HG02798 (cell line): ENCODE data around the gene VWF.
"Not testable (repeated sequence)": the region's sequence is repeated elsewhere in the genome, so short reads cannot be mapped to it uniquely, and the experiment has no call there.

ENCODE experiments used
- ATAC-seq: cut with Tn5 transposase; IDR thresholded peaks from one replicate; pipeline ENCODE4 v1.9.1; 2021; ENCODE audit warnings: mild to moderate bottlenecking; ENCODE audit not compliant: unreplicated experiment, poor library complexity

The VWF gene

DNA sequence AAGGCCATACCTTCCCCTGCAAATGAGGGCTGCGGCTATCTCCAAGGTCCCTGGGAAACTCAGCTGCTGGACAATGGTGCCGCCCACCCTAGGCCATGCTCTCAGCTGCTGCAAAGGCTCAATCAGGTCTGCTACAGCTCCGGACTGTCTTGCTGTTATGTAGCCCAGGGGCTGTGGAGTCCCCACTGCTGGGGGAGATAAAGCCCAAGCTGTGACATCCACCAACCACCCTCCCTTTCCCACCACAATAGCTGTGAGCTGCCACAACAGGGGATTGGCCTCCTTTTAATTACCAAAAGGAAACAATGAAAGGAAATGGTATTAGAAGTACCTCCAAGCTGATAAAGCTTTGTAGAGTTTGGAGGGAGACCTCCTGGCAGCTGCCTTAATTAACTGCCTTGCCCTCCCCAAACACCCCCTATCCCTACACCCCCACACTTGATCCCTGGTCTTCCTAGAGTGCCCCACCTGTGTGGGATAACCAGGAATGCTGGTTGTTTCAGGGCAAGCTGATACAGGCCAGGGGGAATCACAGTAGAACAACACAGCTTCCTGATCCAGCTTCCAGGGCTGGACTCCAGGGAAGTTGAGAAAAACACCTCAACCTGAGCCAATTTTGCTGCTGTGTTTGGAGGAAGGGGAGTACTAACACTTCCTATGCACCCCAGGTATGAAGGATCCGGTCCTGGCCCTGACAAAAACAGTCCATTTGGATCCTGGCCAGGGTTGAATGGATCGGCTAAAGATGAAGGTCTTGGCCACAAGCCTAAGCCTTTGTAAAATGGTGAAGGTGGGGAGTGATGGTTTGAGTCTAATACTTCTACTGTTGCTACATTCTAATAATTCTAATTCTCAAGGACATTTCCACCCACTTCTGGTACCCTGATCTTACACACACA, at the start of gene VWF:
VWF (minus strand) TSS at position 260 of the 899 bp plus-strand sequence. CDS start 1,474 bp downstream, outside the sequence.
- no peak for ATAC-seq

DNA sequence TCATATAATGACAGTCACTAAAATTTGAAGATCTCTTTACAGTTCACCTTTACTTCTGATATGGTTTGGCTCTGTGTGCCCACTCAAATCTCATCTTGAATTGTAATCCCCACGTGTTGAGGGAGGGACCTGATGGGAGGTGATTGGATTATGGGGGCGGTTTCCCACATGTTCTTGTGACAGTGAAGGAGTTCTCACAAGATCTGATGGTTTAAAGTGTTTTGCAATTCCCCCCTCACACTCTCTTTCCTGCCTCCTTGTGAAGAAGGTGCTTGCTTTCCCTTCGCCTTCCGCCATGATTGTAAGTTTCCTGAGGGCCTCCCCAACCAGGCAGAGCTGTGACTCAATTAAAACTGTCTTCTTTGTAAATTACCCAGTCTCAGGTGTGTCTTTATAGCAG, 48.4 kb upstream of the VWF start:
- no peak for ATAC-seq

DNA sequence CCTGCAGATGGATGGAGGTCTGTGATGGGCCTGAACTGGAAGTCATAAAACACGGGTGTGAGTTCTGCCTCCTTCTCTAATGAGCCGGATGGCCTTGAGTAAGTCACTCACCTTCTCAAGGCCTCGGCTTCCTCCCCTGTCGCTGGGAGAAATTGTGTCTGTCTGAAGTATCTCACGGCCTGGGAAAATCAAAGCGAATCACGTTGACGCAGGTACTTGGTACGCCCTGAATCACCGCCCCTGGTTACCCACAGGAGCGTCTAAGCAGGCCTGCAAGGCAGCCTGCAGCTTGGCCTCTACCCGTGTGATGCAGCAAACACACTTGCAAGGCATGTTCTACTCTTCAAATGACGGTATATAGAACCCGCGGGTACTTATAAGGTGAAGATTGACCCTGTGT, 47.6 kb upstream of the VWF start:
- no peak for ATAC-seq

DNA sequence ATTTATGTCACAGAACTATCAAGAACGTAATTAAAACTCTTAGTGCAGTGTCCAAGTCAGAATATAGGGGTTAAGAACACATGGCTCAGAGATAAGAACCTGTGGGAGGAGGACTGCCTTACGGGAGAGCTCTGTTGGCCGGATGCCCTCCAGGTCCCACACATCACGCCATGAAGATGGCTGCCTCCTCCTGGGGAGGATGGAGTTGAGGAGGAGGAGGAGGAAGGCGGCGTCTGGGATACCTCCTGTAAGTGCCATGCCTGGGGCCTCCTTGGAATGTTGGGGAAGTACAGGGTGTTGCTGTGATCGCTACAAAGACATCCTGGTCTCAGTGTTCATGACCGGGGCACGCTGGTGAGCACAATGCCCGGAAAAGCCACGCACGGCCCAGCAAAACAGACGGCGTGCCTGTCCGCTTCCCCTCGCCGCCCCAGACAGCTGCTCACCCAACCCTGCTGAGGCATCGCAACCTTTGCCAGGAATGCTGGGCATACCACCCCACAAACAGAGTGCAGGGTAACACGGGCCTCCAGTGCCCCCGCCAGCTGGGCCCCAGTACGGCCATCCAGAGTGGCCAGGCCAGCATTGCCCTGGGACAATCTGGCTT, 47.0 kb upstream of the VWF start:
- no peak for ATAC-seq

DNA sequence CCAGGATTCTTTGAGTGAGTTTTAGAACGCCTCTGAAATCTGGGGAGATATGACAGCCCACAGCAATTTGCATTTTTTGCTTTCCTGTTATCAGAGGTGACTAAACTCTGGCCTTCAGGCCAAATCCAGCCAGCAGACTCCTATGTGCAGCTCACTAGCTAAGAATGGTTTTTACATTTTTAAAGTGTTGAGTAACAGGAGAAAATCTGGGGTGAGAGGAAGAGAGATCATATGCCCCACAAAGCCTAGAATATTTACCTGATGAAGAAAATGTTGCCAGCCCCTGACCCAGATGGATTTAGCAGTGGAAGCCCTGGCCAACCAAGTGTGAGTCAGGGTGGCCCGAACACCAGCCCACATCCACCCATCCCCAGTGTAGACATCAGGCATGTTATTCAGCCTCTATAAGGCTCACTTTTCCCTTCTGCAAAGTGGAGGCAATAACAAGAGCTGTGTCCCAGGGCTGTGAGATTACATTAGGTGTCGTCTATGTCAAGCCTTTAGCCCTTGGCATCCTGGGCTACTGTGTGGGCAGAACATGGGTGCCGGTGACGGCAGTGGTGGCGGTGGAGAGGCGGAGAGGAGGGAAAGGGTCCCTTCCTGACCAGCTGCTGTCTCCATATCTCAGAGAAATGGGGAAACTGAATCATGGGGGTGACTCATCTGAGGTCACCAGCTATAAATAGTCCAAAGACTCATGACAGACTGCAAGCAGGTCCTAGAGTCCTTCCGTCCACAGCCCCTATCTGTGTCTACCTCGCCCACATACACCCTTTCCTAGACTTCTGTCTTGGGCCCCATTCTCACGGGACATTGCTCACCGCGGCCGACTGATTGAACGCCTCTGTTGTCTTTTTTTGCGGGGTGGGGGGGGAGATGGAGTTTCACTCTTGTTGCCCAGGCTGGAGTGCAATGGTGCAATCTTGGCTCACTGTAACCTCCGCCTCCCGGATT, 43.1 kb upstream of the VWF start:
- ATAC-seq, result peak; percentile 80

DNA sequence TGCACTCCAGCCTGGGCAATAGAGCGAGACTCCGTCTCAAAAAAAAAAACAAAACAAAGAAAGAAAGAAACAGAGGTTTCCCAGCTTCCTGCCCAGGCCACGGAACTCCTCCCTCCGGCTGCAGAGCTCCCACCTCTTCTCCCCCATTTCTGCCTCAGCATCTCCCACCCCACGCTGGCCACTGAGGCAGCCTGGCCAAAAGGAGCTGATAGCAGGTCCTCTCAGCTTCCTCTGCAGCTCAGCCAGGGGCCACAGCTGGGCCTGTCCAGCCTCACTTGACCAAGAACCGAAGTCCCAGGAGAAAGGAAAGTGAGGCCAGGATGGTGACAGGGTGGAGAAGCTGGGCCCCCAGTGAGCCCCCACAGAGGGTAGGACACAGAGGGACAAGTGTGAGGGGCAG, 42.3 kb upstream of the VWF start:
- no peak for ATAC-seq

DNA sequence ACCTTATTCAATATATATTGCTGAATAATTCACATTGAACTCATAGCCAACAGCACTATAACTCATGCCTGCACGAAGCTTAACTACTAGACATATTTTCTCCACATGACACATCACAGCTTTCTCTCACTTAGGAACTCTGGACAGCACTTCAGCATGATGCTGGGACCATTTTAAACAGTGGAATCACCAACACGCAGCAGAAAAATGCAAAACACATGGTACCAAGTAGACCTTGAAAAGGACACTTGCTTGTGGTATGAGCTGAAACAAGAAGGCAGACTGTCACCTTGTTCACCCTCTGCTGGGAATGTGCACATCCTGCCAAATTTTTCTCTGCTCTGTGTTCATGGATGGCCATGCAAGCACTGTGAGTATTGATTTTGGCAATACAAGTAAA, 40.9 kb upstream of the VWF start:
- ATAC-seq, result no peak

DNA sequence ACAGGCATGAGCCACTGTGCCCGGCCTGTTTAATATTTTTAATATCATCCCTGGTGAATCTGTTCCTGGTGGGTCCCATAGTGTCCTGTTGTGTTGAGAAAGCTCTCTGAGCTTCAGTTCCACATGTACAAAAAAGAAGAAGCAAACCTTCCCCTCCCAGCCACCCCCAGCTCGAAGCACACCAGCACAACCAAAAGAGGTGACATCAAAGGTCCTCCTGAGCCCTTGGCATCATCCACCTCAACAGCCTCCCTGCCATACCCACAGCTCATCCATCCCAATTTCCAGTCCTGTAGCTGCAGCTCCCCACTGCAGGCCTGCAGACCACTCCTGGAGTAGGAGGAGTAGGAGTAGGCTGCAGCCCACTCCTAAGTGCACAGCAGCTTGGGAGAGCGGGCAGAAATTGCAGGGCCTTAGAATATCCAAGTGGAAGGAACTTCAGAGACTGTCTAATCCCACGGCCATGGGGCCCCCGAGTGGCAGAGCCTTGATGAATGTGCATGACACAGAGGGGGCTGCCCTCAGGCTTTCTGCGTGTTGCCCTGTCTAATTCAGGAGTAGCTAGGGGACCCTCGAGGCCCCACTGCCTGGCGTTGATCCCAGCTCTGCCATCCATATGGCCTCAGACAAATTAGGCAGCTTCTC, 39.1 kb upstream of the VWF start:
- ATAC-seq, result no peak

DNA sequence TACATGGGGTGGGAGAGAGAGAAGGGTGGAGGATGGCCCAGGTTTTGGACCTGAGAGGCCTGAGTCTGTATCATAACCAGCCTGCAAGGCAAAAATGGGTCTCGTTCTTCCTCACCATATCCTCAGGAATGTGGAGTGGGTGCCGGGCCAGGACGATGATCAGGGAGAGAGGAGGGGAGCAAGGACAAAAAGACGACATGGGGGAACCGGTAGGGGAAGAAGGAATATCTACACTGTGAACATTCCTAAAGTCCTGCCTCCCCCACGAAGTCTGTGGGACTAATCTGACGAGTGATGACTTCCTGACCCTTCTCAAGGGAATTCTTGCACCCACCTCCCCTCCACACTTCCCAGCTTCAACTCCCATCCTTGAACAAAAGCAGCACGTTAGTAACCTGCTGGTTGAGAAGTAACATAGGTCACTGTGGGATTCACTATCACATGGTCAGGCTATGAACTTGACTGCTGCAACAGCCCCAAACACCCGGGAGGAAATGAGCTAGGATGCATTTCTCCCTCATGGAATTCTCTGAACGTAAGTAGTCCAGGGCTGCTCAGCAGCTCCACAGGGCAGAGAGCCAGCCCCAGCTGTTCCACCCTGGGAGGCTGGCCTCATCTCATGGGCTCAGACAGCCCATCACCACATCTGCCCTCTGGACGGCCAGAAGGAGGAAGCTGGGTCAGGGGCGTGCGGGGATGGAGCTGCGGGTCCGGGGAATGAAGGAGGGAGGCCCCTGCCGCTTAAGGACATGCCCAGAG, 36.8 kb upstream of the VWF start:
- no peak for ATAC-seq

DNA sequence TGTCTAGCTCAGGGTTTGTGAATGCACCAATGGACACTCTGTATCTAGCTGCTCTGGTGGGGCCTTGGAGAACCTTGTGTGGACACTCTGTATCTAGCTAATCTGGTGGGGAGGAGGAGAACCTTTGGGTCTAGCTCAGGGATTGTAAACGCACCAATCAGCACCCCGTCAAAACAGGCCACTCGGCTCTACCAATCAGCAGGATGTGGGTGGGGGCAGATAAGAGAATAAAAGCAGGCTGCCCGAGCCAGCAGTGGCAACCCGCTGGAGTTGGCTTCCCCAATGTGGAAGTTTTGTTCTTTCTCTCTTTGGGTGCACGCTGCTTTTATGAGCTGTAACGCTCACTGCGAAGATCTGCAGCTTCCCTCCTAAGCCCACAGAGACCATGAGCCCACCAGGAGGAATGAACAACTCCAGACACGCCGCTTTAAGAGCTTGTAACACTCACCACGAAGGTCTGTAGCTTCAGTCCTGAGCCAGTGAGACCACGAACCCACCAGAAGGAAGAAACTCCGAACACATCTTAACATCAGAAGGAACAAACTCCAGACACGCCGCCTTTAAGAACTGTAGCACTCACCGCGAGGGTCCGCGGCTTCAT, 35.7 kb upstream of the VWF start:
- ATAC-seq, result not testable (repeated sequence)

DNA sequence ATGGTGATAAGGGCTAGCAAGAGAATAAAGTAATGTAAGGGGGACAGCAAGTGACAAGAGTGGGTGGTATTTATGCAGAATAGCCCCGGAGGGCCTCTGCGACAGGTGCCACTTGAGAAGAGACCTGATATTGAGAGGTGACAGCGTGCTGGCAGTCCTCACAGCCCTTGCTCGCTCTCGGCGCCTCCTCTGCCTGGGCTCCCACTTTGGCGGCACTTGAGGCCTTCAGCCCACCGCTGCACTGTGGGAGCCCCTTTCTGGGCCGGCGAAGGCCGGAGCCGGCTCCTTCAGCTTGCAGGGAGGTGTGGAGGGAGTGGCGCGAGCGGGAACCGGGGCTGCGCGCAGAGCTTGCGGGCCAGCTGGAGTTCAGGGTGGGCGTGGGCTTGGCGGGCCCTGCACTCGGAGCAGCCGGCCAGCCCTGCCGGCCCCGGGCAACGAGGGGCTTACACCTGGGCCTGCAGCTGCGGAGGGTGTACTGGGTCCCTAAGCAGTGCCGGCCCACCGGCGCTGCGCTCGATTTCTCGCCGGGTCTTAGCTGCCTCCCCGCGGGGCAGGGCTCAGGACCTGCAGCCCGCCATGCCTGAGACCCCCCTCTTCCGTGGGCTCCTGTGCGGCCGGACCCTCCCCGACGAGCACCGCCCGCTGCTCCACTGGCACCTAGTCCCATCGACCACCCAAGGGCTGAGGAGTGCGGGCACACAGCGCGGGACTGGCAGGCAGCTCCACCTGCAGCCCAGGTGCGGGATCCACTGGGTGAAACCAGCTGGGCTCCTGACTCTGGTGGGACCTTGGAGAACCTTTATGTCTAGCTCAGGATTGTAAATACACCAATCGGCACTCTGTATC, 34.9 kb upstream of the VWF start:
- ATAC-seq, result not testable (repeated sequence)

DNA sequence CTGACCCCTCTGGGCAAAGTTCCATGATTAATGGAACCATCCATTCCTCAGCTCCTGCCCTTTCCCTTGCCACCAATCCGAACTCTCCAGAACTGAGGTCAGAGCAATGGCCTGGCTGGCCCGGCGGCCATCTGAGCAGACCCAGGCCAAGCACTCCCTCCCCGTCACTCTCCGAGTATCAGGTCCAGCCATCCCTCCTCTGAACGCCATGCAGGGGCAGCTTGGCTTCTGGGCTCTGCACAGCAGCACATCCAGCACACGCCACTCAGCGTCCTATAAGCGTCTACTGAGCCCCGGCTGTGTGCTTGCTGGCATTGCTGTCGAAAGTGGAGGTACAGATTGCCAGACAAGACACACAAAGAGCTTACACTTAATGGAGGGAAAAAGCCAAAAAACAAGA, 34.3 kb upstream of the VWF start:
- ATAC-seq, result no peak

DNA sequence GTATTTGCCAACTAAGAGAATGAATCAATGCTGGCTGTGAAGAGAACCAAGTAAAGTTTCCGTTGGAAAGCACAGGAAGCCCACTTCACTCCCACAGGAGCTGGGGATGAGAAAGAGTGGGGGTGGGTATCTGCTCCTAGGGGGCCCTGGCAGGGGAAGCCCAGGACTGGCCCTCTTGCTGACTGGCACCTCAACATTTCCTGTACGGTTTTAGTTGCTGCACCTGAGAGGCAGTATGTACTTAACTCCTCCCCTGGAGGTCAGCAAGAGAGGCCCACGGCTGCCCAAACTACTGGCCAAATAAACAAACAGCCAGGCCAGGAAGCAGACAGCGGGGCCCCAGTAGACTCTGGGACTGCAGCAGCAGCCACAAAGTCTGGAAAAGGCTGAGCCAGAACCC, 33.8 kb upstream of the VWF start:
- no peak for ATAC-seq

DNA sequence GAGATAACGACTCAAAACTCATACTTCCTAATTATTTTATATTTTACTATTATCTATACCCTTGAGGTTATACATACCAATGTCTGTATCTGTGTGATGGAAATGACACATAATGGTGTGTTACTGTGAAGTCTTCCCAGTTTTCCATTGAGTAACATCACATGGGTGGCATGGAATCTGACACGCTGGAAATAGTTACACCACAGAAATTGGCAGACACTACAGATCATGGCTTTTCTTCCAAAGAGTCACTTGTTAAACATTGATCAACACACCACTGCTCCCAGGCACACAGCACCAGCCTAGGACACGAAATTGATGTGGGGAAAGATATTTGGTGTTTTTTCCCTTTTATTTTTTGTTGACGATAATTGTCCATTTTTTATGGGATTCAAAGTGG, 33.0 kb upstream of the VWF start:
- no peak for ATAC-seq

DNA sequence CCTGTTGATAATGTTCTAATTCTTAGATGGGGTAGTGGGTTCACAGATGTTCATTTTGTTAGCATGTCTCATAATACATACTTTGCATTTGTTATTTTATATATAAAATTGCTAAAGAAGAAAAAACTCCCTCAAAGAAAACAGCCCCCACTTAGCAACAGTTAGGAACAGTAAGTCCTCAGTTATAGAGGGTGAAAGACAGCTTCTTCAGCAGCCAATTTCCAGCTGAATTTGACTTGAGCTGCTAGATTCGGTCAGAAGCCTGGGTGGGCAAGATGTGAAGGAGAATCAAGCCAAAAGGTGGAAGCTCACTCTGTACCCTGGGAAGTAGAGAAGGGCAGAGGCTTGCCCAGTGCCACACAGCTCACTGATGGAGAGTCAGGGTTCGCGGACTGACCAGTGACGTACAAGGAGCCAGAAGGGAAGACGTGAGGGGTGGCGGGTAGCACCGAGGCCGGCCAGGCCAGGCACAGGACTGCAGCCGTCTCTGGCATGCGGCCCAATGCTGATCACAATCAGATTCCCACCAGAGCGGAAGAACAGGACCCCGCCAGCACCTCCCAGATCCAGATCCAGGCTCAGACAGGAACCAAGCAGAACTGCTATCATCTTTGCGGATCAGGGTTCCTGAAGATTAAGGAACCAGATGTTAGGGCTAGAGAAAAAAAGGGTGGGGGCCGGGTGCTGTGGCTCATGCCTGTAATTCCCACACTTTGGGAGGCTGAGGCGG, 30.4 kb upstream of the VWF start:
- no peak for ATAC-seq

DNA sequence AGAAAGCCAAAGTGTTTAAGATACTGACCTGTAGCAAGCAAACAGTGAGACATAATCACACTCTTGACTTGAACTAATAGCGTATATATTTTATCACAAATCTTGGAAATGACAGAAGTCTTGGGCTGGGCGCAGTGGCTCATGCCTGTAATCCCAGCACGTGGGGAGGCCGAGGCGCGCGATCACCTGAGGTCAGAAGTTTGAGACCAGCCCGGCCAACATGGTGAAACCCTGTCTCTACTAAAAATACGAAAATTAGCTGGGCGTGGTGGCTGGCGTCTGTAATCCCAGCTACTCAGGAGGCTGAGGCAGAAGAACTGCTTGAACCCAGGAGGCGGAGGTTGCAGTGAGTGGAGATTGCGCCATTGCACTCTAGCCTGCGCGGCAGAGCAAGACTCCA, 24.3 kb upstream of the VWF start:
- ATAC-seq, result not testable (repeated sequence)

DNA sequence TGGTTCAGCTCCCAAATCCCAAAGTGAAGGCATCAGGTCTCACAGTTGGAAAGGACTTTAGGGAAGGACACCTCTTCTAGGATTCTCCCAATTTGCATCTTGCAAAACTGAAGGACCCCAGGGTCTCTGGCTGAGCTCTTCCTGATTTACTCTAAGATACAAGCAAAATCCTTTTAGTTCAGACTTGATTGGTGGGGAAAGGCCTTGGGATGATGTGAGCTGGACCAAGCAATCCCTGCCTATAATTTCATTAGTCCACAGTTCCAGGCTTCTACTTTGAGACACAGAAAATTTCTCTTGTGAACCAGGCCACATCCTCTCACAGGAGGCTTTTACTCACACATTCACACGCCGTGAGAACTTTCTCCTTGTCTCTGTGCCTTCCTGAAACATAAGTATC, 23.6 kb upstream of the VWF start:
- ATAC-seq, result no peak

DNA sequence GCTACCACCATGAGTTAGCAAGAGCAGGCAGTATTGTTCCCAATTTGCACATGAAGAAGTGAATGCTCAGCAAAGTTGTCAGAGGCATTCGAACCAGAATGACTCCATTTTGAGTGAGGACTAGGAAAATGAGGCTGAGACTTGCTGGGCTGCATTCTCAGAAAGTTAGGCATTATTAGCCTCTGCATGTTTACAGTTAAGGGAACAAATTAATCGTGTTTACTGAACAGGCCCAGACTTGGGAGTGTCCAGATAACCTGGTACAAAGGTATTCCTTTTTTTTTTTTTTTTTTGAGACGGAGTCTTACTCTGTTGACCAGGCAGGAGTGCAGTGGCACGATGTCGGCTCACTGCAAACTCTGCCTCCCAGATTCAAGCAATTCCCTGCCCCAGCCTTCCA, 22.5 kb upstream of the VWF start:
- no peak for ATAC-seq
